ENCODE measurements around the gene ACHE.

The ACHE gene

GRCh38 chr7:100894860-100895700 lies 608 bp downstream of the ACHE start:
- FAIRE-seq: peak; percentile 21
- TF ChIP-seq TAF1 (IDR thresholded peaks at IDR 0.05; ENCODE audit: borderline replicate concordance, low read depth, low read length) (no peak), POLR2A (IDR thresholded peaks at IDR 0.05; ENCODE audit: low read depth, low read length) (no peak), POLR2AphosphoS5 (IDR thresholded peaks at IDR 0.05; ENCODE audit: low read depth, low read length) (no peak)

GRCh38 chr7:100893910-100894721 lies 1.6 kb downstream of the ACHE start:
- TF ChIP-seq TAF1 (IDR thresholded peaks at IDR 0.05; ENCODE audit: borderline replicate concordance, low read depth, low read length) (no peak), POLR2A (IDR thresholded peaks at IDR 0.05; ENCODE audit: low read depth, low read length) (no peak), POLR2AphosphoS5 (IDR thresholded peaks at IDR 0.05; ENCODE audit: low read depth, low read length) (no peak)
- FAIRE-seq (no peak), DNase-seq (ENCODE audit: insufficient read length) (no peak)

More at GRCh38 chr7:100894860-100895700, 608 bp downstream of the ACHE start:
- no peak for DNase-seq (ENCODE audit: insufficient read length)

- no peak for FAIRE-seq
- TF ChIP-seq POLR2AphosphoS5 (IDR thresholded peaks at IDR 0.05; ENCODE audit: low read depth, low read length) (no peak), POLR2A (IDR thresholded peaks at IDR 0.05; ENCODE audit: low read depth, low read length) (no peak), TAF1 (IDR thresholded peaks at IDR 0.05; ENCODE audit: borderline replicate concordance, low read depth, low read length) (no peak)
Observed at GRCh38 chr7:100893318-100893895, 2.3 kb downstream of the ACHE start.

GRCh38 chr7:100892364-100893317 lies 3.0 kb downstream of the ACHE start:
- no peak for DNase-seq (ENCODE audit: insufficient read length)
- no peak for FAIRE-seq

More at GRCh38 chr7:100893318-100893895, 2.3 kb downstream of the ACHE start:
- DNase-seq (ENCODE audit: insufficient read length): no peak

GRCh38 chr7:100891568-100892247 lies 4.0 kb downstream of the ACHE start:
- DNase-seq (ENCODE audit: insufficient read length): no peak
- FAIRE-seq: no peak
- no peak for TF ChIP-seq TAF1 (IDR thresholded peaks at IDR 0.05; ENCODE audit: borderline replicate concordance, low read depth, low read length)
- no peak for TF ChIP-seq POLR2AphosphoS5 (IDR thresholded peaks at IDR 0.05; ENCODE audit: low read depth, low read length)
- no peak for TF ChIP-seq POLR2A (IDR thresholded peaks at IDR 0.05; ENCODE audit: low read depth, low read length)

More at GRCh38 chr7:100892364-100893317, 3.0 kb downstream of the ACHE start:
- TF ChIP-seq TAF1 (IDR thresholded peaks at IDR 0.05; ENCODE audit: borderline replicate concordance, low read depth, low read length) (no peak), POLR2A (IDR thresholded peaks at IDR 0.05; ENCODE audit: low read depth, low read length) (no peak), POLR2AphosphoS5 (IDR thresholded peaks at IDR 0.05; ENCODE audit: low read depth, low read length) (no peak)

DNA sequence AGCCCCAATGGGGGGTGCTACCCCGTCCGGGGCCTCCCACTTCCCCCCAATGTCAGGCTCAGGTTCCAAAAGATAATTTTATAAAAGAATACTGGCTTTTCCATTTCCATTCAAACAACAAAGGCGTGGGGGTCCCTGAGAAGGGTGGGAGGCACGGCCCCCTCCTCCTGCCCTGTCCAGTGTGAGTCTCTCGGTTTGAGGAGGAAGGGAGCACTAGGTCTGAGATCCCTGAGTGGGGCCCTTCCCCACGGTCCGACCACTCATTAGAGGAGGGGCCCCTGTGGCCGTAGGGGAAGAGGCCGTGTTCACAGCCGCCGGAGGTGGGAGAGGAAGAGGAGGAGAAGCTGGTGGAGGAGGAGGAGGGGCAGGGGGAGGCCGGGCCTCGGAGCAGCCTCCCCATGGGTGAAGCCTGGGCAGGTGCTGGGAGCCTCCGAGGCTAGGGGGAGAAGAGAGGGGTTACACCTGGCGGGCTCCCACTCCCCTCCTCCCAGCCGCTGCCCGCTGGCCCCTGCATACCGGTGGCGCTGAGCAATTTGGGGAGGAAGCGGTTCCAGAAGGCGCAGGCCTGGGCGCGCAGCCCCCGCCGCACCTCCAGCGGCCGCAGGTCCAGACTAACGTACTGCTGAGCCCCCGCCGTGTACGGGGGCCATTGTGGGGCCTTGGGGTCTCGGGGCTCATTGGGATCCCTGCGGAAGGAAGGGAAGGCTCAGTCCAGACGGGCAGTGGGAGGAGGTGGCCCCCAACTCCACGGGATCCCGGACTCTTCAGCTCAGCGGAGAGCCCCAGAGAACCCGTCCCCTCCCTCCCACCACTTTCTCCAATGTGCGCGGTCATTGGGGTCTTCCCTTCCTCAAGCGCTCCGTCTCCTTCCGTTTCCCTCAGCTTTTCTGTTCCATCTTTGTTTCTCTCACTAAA lies 4.8 kb downstream of the ACHE start:
- DNase-seq (ENCODE audit: insufficient read length) (no peak), FAIRE-seq (peak; percentile 17)
- TF ChIP-seq TAF1 (IDR thresholded peaks at IDR 0.05; ENCODE audit: borderline replicate concordance, low read depth, low read length): no peak
- no peak for TF ChIP-seq POLR2A (IDR thresholded peaks at IDR 0.05; ENCODE audit: low read depth, low read length)
- no peak for TF ChIP-seq POLR2AphosphoS5 (IDR thresholded peaks at IDR 0.05; ENCODE audit: low read depth, low read length)

DNA sequence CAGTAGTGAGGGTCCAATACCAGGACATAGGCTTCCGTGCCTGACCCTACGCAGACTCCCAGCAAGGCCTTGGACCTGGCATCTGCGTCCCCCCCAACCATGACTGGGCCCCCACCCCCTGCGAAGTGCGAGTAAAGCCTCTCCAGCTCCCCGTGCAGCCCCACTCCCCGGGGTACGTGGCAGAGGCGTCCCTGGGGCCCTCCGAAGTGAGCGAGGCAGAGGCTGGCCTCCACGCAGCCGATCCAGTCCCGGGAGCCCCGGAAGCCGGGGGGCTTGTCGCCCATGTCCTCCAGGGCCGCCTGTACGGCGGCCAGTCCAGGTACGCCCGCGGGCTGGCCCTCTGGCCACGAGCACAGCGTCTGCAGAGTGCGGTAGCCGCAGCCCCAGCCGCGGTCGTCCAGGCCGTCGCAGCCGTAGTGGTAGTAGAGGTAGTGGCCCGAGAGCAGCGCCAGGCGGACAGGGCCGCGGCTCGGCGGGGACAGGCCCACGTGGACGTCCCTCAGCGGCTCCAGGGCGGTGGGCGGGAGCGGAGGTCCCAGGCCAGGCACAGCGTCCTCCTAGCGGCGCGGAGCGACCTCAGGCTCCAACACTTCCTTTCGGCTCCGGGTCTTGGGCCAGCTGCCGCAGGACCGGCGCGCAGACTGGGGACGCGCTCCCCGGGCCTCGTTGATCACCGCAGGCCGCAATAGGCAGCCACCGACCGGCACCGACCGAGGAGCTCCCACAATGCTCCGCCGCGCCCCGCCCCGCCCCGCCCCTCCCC lies 6.5 kb downstream of the ACHE start, which contains the start of gene UFSP1:
TSS of gene UFSP1 (minus strand) at position 728 of the 763 bp plus-strand sequence. CDS start at position 284, 444 bp downstream.
- FAIRE-seq (peak; percentile 40), DNase-seq (ENCODE audit: insufficient read length) (peak; percentile 75)
- TF ChIP-seq POLR2A (IDR thresholded peaks at IDR 0.05; ENCODE audit: low read depth, low read length) (peak; percentile 71; the same call in 1 of the 2 replicates), POLR2AphosphoS5 (IDR thresholded peaks at IDR 0.05; ENCODE audit: low read depth, low read length) (peak; percentile 82), TAF1 (IDR thresholded peaks at IDR 0.05; ENCODE audit: borderline replicate concordance, low read depth, low read length) (no peak)

DNA sequence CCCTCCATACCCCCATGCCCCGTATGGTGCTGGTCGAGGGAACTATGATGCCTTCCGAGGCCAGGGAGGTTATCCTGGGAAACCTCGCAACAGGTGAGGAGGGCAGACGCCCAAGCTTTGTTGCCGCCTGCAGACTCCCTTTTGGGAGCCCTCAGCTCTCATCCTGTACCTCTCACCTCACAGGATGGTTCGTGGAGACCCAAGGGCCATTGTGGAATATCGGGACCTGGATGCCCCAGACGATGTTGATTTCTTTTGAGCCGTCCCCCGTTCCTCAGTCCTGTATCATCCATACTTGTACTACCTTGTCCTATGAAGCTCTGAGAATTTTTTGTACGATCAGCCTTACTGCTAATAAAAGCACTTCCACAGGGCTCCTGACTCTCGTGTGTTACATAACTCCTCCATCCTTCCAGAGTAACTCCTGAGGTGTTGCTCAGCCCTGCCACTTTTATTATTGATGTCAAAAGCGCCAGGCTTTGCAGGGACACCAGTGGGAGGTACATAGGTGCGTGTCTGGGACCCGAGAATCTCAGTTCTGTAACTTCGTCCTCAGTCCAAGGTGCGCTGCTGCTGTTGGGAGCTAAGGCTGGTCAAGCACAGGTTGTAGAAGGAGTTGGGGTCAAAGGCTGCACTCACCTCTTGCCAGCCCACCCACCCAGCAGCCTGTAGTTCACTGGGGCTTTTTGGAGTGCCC lies 7.2 kb downstream of the ACHE start:
- no peak for DNase-seq (ENCODE audit: insufficient read length)
- FAIRE-seq: peak; percentile 9
- peak; percentile 87 for TF ChIP-seq POLR2AphosphoS5 (IDR thresholded peaks at IDR 0.05; ENCODE audit: low read depth, low read length)
- TF ChIP-seq POLR2A (IDR thresholded peaks at IDR 0.05; ENCODE audit: low read depth, low read length): no peak; the same call in 1 of the 2 replicates

Measured in GM12892 (cell line).